Measurements from ENCODE around the gene CLDN20. TPM values are rescaled to one million over a fixed set of nuclear protein-coding genes. Genes with fewer than 3 reads are reported as not detected.

CLDN20 gene
- polyA plus RNA-seq, 1 experiment = not detected

DNA sequence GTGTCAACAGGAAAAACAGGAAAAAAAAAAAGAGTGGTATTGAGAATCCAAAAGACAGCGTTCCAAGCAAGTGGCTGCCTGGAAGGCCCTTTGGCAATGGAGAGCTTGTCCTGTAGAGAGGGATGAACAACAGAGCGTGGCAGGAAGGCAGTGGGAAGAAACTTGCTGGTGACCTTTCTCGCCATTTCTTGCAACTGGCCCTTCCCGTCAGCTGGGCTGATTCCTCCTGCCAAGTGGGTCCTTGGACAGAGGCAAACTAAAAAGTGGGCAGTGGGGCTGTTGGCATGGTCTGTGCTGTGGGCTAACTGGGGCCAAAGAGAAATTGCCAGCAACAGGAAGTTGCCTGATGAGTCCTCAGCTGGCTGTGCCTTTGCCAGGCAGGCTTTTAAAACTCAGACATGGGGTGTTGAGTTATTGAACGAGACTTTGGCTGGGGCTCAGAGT, 43.9 kb upstream of the CLDN20 start:
- DNase-seq (ENCODE audit: low read depth) = no peak
- Histone ChIP-seq H3K36me3 (ENCODE audit: control insufficient read depth, insufficient read depth, low read length) (no peaks in the 10 kb centered on the region; the same call in 1 of the 2 replicates), H3K4me3 (ENCODE audit: low read depth, low read length) (no peak overlapping the region), H3K27me3 (ENCODE audit: control insufficient read depth, insufficient read depth, low read length) (no peaks in the 10 kb centered on the region)
- POLR2A ChIA-PET = no interaction called here
- TF ChIP-seq, protein P1, sequence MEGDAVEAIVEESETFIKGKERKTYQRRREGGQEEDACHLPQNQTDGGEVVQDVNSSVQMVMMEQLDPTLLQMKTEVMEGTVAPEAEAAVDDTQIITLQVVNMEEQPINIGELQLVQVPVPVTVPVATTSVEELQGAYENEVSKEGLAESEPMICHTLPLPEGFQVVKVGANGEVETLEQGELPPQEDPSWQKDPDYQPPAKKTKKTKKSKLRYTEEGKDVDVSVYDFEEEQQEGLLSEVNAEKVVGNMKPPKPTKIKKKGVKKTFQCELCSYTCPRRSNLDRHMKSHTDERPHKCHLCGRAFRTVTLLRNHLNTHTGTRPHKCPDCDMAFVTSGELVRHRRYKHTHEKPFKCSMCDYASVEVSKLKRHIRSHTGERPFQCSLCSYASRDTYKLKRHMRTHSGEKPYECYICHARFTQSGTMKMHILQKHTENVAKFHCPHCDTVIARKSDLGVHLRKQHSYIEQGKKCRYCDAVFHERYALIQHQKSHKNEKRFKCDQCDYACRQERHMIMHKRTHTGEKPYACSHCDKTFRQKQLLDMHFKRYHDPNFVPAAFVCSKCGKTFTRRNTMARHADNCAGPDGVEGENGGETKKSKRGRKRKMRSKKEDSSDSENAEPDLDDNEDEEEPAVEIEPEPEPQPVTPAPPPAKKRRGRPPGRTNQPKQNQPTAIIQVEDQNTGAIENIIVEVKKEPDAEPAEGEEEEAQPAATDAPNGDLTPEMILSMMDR (IDR thresholded peaks at IDR 0.05; ENCODE audit: insufficient read depth, low read depth, low read length) = no peak
- CTCF ChIA-PET = no interaction called here

DNA sequence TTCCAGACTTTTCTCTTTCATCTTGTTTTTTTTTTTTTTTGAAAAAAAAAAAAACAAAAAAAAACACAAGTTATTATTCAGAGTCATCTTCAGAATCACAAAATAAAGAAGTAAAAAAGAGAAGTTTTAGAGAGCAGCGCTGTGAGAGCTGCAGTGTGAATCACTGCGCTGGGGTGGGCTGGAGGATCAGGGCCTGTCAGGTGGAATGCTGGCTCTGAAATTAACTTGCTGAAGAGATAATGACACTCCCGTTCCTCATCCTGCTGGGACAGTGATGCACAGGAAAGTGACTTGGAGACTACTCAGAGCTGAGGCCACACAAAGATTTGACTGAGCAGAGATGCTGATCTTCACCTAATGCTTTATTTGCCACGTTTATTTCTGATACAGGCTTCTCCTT, 42.7 kb upstream of the CLDN20 start:
- no peak for DNase-seq (ENCODE audit: low read depth)
- no peaks in the 10 kb centered on the region; the same call in 1 of the 2 replicates for H3K36me3 ChIP-seq (ENCODE audit: control insufficient read depth, insufficient read depth, low read length)
- ChIA-PET POLR2A (no interaction called here), CTCF (no interaction called here)
- TF ChIP-seq, protein P1 (IDR thresholded peaks at IDR 0.05; ENCODE audit: insufficient read depth, low read depth, low read length) = no peak
- H3K27me3 ChIP-seq (ENCODE audit: control insufficient read depth, insufficient read depth, low read length) = no peaks in the 10 kb centered on the region
- H3K4me3 ChIP-seq (ENCODE audit: low read depth, low read length) = no peak overlapping the region

DNA sequence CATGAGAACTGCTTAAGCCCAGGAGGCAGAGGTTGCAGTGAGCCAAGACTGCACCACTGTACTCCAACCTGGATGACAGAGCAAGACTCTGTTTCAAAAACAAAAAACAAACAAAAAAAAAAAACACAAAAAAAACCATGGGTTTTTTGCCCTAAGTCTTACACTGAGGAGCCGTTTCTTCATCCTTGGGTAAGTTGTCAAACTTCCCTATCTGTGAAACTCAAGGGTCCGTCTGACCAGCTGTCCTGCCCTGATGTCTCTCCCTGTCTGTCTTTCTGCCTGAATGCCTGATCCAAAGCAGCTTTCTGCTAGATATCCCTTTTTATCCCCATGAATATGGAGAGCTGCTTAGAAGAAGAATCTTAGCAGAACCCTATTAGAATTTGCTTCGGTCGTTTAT, 41.3 kb upstream of the CLDN20 start:
- H3K27me3 ChIP-seq (ENCODE audit: control insufficient read depth, insufficient read depth, low read length) = no peaks in the 10 kb centered on the region
- ChIA-PET CTCF (interaction anchor here (0.6 to 2.3 kb wide), 3 partner anchors 10 to 64 kb away, joined by 4 to 7 read pairs (median 4); no protein-coding TSS in a partner anchor), POLR2A (no interaction called here)
- no peak overlapping the region for H3K4me3 ChIP-seq (ENCODE audit: low read depth, low read length)
- H3K36me3 ChIP-seq (ENCODE audit: control insufficient read depth, insufficient read depth, low read length) = no peaks in the 10 kb centered on the region; the same call in 1 of the 2 replicates
- DNase-seq (ENCODE audit: low read depth) = no peak
- TF ChIP-seq, protein P1 (IDR thresholded peaks at IDR 0.05; ENCODE audit: insufficient read depth, low read depth, low read length) = no peak

DNA sequence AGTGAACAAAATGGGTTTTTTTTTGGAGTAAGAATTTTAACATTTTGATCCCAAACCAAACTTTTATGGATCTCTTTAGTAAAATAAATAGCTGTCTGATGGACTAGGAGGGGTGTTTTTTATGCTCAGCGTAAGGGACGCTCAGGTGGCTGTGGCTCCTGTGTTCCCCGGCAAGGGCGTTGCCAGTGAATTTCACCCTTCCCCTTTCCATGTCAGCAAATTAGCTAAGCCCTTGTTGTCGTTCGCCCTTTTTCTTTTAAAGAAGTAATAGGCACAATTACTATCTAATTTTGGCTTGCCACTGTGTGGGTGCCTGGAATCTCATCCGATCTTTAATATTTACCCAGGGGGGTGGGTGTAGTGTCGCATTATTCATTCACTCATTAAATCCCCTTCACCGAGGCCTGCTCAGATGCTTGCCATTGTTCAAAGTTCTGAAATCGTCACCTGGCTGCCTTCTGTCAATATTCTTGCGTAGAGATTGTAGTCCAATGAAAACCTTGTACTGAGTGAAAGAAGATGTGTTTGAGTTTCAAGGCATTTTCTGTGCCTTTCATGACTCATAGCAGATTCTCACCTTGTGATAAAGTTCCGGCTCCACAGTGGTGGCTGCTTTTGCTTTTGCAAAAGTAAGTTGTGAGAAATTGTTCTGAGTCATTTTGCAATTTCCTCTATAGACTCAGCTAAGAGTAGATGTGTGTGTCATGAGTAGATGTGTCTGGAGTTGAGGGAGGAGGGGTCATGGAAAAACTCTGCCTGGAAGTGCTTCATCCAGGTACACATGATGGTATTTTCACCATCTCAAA, 40.0 kb upstream of the CLDN20 start:
- TF ChIP-seq, protein P1 (IDR thresholded peaks at IDR 0.05; ENCODE audit: insufficient read depth, low read depth, low read length) = no peak
- ChIA-PET POLR2A (no interaction called here), CTCF (interaction anchor here (0.6 to 2.3 kb wide), 6 partner anchors 11 to 48 kb away, joined by 3 to 7 read pairs (median 3); no protein-coding TSS in a partner anchor)
- no peaks in the 10 kb centered on the region; the same call in 1 of the 2 replicates for H3K36me3 ChIP-seq (ENCODE audit: control insufficient read depth, insufficient read depth, low read length)
- H3K4me3 ChIP-seq (ENCODE audit: low read depth, low read length) = no peak overlapping the region
- H3K27me3 ChIP-seq (ENCODE audit: control insufficient read depth, insufficient read depth, low read length) = no peaks in the 10 kb centered on the region
- DNase-seq (ENCODE audit: low read depth) = peak; percentile 68

DNA sequence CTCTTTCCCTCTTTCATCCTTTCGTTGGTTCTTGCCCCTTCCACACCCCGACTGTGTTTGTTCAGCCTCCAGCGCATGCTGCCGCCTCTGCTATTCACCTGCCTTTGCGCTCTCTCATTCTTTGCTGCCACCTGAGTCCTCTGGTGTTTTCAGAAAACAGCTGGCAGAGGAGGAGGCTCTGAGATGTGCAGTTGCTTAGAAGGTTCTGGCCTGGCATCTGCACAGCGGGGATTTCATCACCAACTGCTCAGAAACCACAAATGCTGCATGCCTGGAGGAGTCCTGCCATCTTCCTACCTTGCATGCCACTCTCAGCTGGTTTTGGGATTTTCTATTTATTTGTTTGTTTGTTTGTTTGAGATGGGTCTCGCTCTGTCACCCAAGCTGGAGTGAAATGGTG, 39.2 kb upstream of the CLDN20 start:
- Histone ChIP-seq H3K27me3 (ENCODE audit: control insufficient read depth, insufficient read depth, low read length) (no peaks in the 10 kb centered on the region), H3K36me3 (ENCODE audit: control insufficient read depth, insufficient read depth, low read length) (no peaks in the 10 kb centered on the region; the same call in 1 of the 2 replicates), H3K4me3 (ENCODE audit: low read depth, low read length) (no peak overlapping the region)
- CTCF ChIA-PET = interaction anchor here (1.0 to 1.3 kb wide), 3 partner anchors 10 to 23 kb away, joined by 3 read pairs; no protein-coding TSS in a partner anchor
- TF ChIP-seq, protein P1 (IDR thresholded peaks at IDR 0.05; ENCODE audit: insufficient read depth, low read depth, low read length) = no peak
- DNase-seq (ENCODE audit: low read depth) = no peak
- POLR2A ChIA-PET = no interaction called here

Data from BJ (cell line).